MCF 10A (cell line): ENCODE data around the gene STPG3. TPM values are rescaled to one million over a fixed set of nuclear protein-coding genes. Genes with fewer than 3 reads are reported as not detected.

Source experiments
- BruUV-seq: library from RNA; stranded (reverse); fragments of 400-500 nt; replicated peaks from 2 replicates; lab custom pipeline; 2021; lab: Mats Ljungman, UMichigan
- CTCF ChIA-PET: fragments of 300-600 bp; sonication (Branson Sonifier 250); formaldehyde crosslinking; extraction: SDS; loops from one replicate; lab custom pipeline; 2021; ENCODE audit warnings: antibody characterized with exemption, inconsistent platforms; lab: Yijun Ruan, JAX
- POLR2A ChIA-PET: fragments of 300-600, 350-650 bp; sonication (Branson Sonifier 250); formaldehyde crosslinking; extraction: SDS; loops from one replicate; lab custom pipeline; 2020; ENCODE audit warnings: antibody characterized with exemption, inconsistent platforms; lab: Yijun Ruan, JAX
- DNase-seq: peaks from one replicate; pipeline ENCODE4 v3.0.0-alpha.2; 2018; ENCODE audit not compliant: unreplicated experiment
- H3K27ac Mint-ChIP-seq: one replicate; pipeline ENCODE4 v1.8.0; 2022; ENCODE audit warnings: mild to moderate bottlenecking, low read depth, mixed read lengths; ENCODE audit not compliant: unreplicated experiment
- H3K27me3 Mint-ChIP-seq: one replicate; pipeline ENCODE4 v1.8.0; 2022; ENCODE audit warnings: mixed read lengths; ENCODE audit not compliant: insufficient read depth, unreplicated experiment
- H3K36me3 Mint-ChIP-seq: one replicate; pipeline ENCODE4 v1.8.0; 2022; ENCODE audit warnings: mild to moderate bottlenecking, moderate library complexity, mixed read lengths; ENCODE audit not compliant: insufficient read depth, unreplicated experiment
- H3K4me1 Mint-ChIP-seq: one replicate; pipeline ENCODE4 v1.8.0; 2022; ENCODE audit warnings: mixed read lengths; ENCODE audit not compliant: insufficient read depth, unreplicated experiment
- H3K4me3 Mint-ChIP-seq: one replicate; pipeline ENCODE4 v1.8.0; 2022; ENCODE audit warnings: mild to moderate bottlenecking, moderate library complexity, mixed read lengths; ENCODE audit not compliant: unreplicated experiment
- H3K9me3 Mint-ChIP-seq: one replicate; pipeline ENCODE4 v1.8.0; 2022; ENCODE audit warnings: mixed read lengths; ENCODE audit not compliant: unreplicated experiment
- CTCF ChIP-seq: fragments of 200-600 bp; IDR thresholded peaks from one replicate; pipeline ENCODE4 v1.8.0; 2022; ENCODE audit warnings: antibody characterized with exemption, mild to moderate bottlenecking; ENCODE audit not compliant: unreplicated experiment
- intact Hi-C: fragments of 100-400 bp; cut with micrococcal nuclease; formaldehyde crosslinking; loops from 2 replicates; pipeline ENCODE4 v1.14.1; 2022
- total RNA-seq: library from RNA; stranded (reverse); gene quantifications from 2 replicates; pipeline ENCODE4 v1.2.3, GENCODE V29; 2022

Gene STPG3
- total RNA-seq, 1 experiment from 2014 or later: not detected

GRCh38 chr9:137221506-137222111 is 29.5 kb upstream of the STPG3 start:
- DNase-seq: no peak
- no peak overlapping the region for H3K27ac Mint-ChIP-seq
- H3K36me3 Mint-ChIP-seq: peaks cover 5% of the 10 kb centered on the region
- intact Hi-C loops: loop anchor here (10.0 kb wide), 2 partner anchors 47 to 177 kb away; partner anchors contain the start of genes LRRC26, NPDC1 and TMEM210
- no peaks in the 10 kb centered on the region for H3K9me3 Mint-ChIP-seq
- H3K4me3 Mint-ChIP-seq: no peak overlapping the region
- no peak for TF ChIP-seq CTCF
- ChIA-PET POLR2A (interaction anchor here (0.6 to 1.6 kb wide), 2 partner anchors 92 to 238 kb away, joined by 4 read pairs; partner anchors contain the start of gene NSMF), CTCF (no interaction called here)
- no TSS peak for BruUV-seq
- H3K4me1 Mint-ChIP-seq: peaks cover 10% of the 10 kb centered on the region
- no peaks in the 10 kb centered on the region for H3K27me3 Mint-ChIP-seq

GRCh38 chr9:137222190-137223077 is 28.7 kb upstream of the STPG3 start, which contains the start of gene RNF208:
TSS of gene RNF208 (minus strand) at chr9:137222240. CDS start at chr9:137221212, 1,028 bp downstream.
- CTCF ChIA-PET: interaction anchor here (0.7 to 5.6 kb wide), 3 partner anchors 15 to 33 kb away, joined by 3 to 36 read pairs (median 3); no protein-coding TSS in a partner anchor
- POLR2A ChIA-PET: interaction anchor here (0.6 to 6.3 kb wide), 16 partner anchors 8 to 361 kb away, joined by 3 to 73 read pairs (median 6); partner anchors contain the start of genes ANAPC2, EXD3, MAN1B1 and NDOR1
- H3K27ac Mint-ChIP-seq: peak within 1 kb of the TSS; percentile 61
- H3K4me1 Mint-ChIP-seq: peaks cover 10% of the 10 kb centered on the region
- no TSS peak for BruUV-seq
- peak within 1 kb of the TSS; percentile 83 for H3K4me3 Mint-ChIP-seq
- no peak for TF ChIP-seq CTCF
- no peak for DNase-seq
- no peaks in the 10 kb centered on the region for H3K27me3 Mint-ChIP-seq
- H3K36me3 Mint-ChIP-seq: peaks cover 1% of the 10 kb centered on the region
- intact Hi-C loops: loop anchor here (10.0 kb wide), 2 partner anchors 48 to 178 kb away; partner anchors contain the start of genes LRRC26, NPDC1 and TMEM210
- H3K9me3 Mint-ChIP-seq: no peaks in the 10 kb centered on the region

GRCh38 chr9:137223078-137223970 is 27.8 kb upstream of the STPG3 start:
- DNase-seq: peak; percentile 98
- H3K27ac Mint-ChIP-seq: peak overlapping the region; percentile 61
- H3K27me3 Mint-ChIP-seq: no peaks in the 10 kb centered on the region
- TF ChIP-seq CTCF: no peak
- intact Hi-C loops: loop anchor here (10.0 kb wide), 2 partner anchors 49 to 179 kb away; partner anchors contain the start of genes LRRC26, NPDC1 and TMEM210
- no peaks in the 10 kb centered on the region for H3K9me3 Mint-ChIP-seq
- peaks cover 15% of the 10 kb centered on the region for H3K4me1 Mint-ChIP-seq
- ChIA-PET POLR2A (interaction anchor here (0.6 to 6.3 kb wide), 20 partner anchors 8 to 814 kb away, joined by 3 to 73 read pairs (median 5); partner anchors contain the start of genes ANAPC2, EXD3, MAN1B1 and NDOR1), CTCF (interaction anchor here (0.6 to 5.6 kb wide), 4 partner anchors 14 to 858 kb away, joined by 3 to 36 read pairs (median 3); no protein-coding TSS in a partner anchor)
- peak overlapping the region; percentile 83 for H3K4me3 Mint-ChIP-seq
- no peaks in the 10 kb centered on the region for H3K36me3 Mint-ChIP-seq
- BruUV-seq: no TSS peak
